Neural cell (in vitro differentiated cells): ENCODE data around the gene SERPINI2.

Experiments
- EZH2 ChIP-seq: fragments of 200-600, 300-800 bp; shearing (Covaris generic), sonication (generic); IDR thresholded peaks from 2 replicates; pipeline ENCODE4 v1.6.1; 2014; ENCODE audit warnings: antibody characterized with exemption, low read length, borderline replicate concordance, mild to moderate bottlenecking; ENCODE audit not compliant: insufficient read depth, poor library complexity, severe bottlenecking
- RAD21 ChIP-seq: fragments of 450-650 bp; conservative IDR thresholded peaks from 2 replicates; pipeline ENCODE4 v1.6.1; 2014; ENCODE audit warnings: antibody characterized with exemption, mild to moderate bottlenecking, moderate library complexity
- TAF1 ChIP-seq: IDR thresholded peaks from 2 replicates; pipeline ENCODE4 v1.6.1; 2012; ENCODE audit warnings: low read depth
- TF ChIP-seq, protein P1 (sequence below): fragments of 450-650 bp; IDR thresholded peaks from 2 replicates; pipeline ENCODE4 v1.5.1; 2014; ENCODE audit warnings: antibody characterized with exemption, mild to moderate bottlenecking, moderate library complexity; ENCODE audit not compliant: poor library complexity, severe bottlenecking

DNA sequence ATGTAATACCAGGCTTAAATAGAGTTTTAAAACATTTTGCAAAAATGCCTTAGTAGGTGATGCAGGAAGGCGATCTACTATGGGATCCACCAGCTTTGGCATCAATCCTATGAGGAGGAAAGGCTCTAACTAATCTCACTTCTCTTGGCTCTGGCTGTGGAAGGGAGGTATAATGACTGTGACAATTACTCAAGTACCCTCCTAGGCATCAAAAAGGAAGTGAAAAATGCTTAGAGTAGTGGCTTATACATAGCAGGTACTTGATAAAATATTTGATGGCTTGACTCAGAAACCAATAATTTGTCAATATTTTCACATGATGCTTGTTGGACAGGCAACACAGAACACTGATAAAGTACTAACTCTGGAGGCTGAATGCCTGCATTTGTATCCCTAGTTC, 34.1 kb upstream of the SERPINI2 start:
- TF ChIP-seq RAD21: no peak
- no peak for TF ChIP-seq EZH2
- TF ChIP-seq, protein P1, sequence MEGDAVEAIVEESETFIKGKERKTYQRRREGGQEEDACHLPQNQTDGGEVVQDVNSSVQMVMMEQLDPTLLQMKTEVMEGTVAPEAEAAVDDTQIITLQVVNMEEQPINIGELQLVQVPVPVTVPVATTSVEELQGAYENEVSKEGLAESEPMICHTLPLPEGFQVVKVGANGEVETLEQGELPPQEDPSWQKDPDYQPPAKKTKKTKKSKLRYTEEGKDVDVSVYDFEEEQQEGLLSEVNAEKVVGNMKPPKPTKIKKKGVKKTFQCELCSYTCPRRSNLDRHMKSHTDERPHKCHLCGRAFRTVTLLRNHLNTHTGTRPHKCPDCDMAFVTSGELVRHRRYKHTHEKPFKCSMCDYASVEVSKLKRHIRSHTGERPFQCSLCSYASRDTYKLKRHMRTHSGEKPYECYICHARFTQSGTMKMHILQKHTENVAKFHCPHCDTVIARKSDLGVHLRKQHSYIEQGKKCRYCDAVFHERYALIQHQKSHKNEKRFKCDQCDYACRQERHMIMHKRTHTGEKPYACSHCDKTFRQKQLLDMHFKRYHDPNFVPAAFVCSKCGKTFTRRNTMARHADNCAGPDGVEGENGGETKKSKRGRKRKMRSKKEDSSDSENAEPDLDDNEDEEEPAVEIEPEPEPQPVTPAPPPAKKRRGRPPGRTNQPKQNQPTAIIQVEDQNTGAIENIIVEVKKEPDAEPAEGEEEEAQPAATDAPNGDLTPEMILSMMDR: no peak
- TF ChIP-seq TAF1: no peak
